HepG2 (cell line): ENCODE data around the gene PSD. TPM values are rescaled to one million over a fixed set of nuclear protein-coding genes. Genes with fewer than 3 reads are reported as not detected.

Experiments
- HMGXB3 ChIP-seq: sonication (generic); formaldehyde crosslinking; IDR thresholded peaks from 2 replicates; pipeline ENCODE4 v1.4.0; 2020; ENCODE audit warnings: missing genetic modification reagents, borderline replicate concordance
- HNF1A ChIP-seq, 2 experiments: sonication (generic) in 1 of 2; formaldehyde crosslinking in 1 of 2; IDR thresholded peaks; 2 replicates each; pipeline versions ENCODE4 v1.4.0 to v1.6.1; 2016 to 2020; ENCODE audit warnings: borderline replicate concordance in 1 of 2, low read depth in 1 of 2, mild to moderate bottlenecking in 1 of 2, missing genetic modification reagents in 1 of 2
- ISL2 ChIP-seq: sonication (generic); formaldehyde crosslinking; IDR thresholded peaks from 2 replicates; pipeline ENCODE4 v1.5.0; 2020; ENCODE audit warnings: missing genetic modification reagents
- KLF16 ChIP-seq, 2 experiments: sonication (generic) in 1 of 2; formaldehyde crosslinking in 1 of 2; IDR thresholded peaks; 2 replicates each; pipeline versions ENCODE4 v1.6.1 to v1.8.0; 2016 to 2023; ENCODE audit warnings: missing genetic modification reagents in 2 of 2, missing compliant biosample characterization in 1 of 2
- MBNL3 ChIP-seq: fragments of 250-450 bp; sonication (Bioruptor Pico); conservative IDR thresholded peaks from 2 replicates; pipeline ENCODE4 v1.8.0; 2022; ENCODE audit warnings: mild to moderate bottlenecking, inconsistent platforms
- MEIS1 ChIP-seq: sonication (generic); formaldehyde crosslinking; IDR thresholded peaks from 2 replicates; pipeline ENCODE4 v1.9.0; 2021; ENCODE audit warnings: mild to moderate bottlenecking, missing genetic modification reagents, moderate library complexity, borderline replicate concordance
- NCOA2 ChIP-seq: sonication (generic); formaldehyde crosslinking; IDR thresholded peaks from 2 replicates; pipeline ENCODE4 v1.8.0; 2022; ENCODE audit warnings: inconsistent platforms
- ZHX2 ChIP-seq, 2 experiments: sonication (generic) in 1 of 2; formaldehyde crosslinking in 1 of 2; IDR thresholded peaks; 2 replicates each; pipeline versions ENCODE4 v1.6.1 to v1.9.0; 2014 to 2022; ENCODE audit warnings: antibody characterized with exemption in 1 of 2, borderline replicate concordance in 1 of 2, inconsistent platforms in 1 of 2, low read depth in 1 of 2, missing genetic modification reagents in 1 of 2
- ZKSCAN8 ChIP-seq: IDR thresholded peaks from 2 replicates; pipeline ENCODE4 v1.6.1; 2016; ENCODE audit warnings: borderline replicate concordance, missing genetic modification reagents, missing compliant biosample characterization
- ZNF136 ChIP-seq: sonication (generic); formaldehyde crosslinking; IDR thresholded peaks from 2 replicates; pipeline ENCODE4 v1.8.1; 2022; ENCODE audit warnings: low read depth, mild to moderate bottlenecking, moderate library complexity, missing genetic modification reagents
- ZNF629 ChIP-seq: sonication (generic); formaldehyde crosslinking; conservative IDR thresholded peaks from 2 replicates; pipeline ENCODE4 v1.5.0; 2020; ENCODE audit warnings: missing genetic modification reagents
- ZNF713 ChIP-seq: sonication (generic); formaldehyde crosslinking; IDR thresholded peaks from 2 replicates; pipeline ENCODE4 v1.4.0; 2020; ENCODE audit warnings: mild to moderate bottlenecking, missing genetic modification reagents
- polyA plus RNA-seq, 8 experiments: library from polyadenylated mRNA; depleted of rRNA in 3 of 8; stranded (reverse) in 7 of 8; unstranded in 1 of 8; fragments of >200 nt; fragmentation: Illumina TruSeq in 4 of 8; extraction: Trizol in 4 of 8; gene quantifications; 2 replicates each; pipeline versions ENCODE4 v1.2.1 to v1.2.3, GENCODE V29; 2011 to 2016; ENCODE audit warnings: low read depth in 4 of 8, missing spikeins in 1 of 8, mixed read lengths in 1 of 8; ENCODE audit not compliant: insufficient read depth in 1 of 8
- total RNA-seq, 5 experiments: library from RNA; depleted of rRNA; stranded (reverse); fragments of >200 nt; fragmentation: Illumina TruSeq; extraction: Trizol; gene quantifications; 2 replicates each; pipeline ENCODE4 v1.2.3, GENCODE V29; 2016; ENCODE audit warnings: low read depth in 1 of 5

The PSD gene
- total and polyA plus RNA-seq, 2 of the 13 experiments (the other 11 are each of a cell fraction or from before 2014, with no cell fraction given) = 0.35 to 0.58 TPM

- no peak; the same call in 1 of the 2 replicates for TF ChIP-seq HMGXB3 (CRISPR knock-in tag)
- TF ChIP-seq ZNF136 = 0 out of 2 replicates have a peak, but pooled peaks have one; percentile 63
- peak in 1 of 2 experiments; percentile 88; a peak in 2 of 4 replicates for TF ChIP-seq KLF16 (CRISPR knock-in tag; IDR thresholded peaks at IDR 0.05)
- no peak for TF ChIP-seq MEIS1 (CRISPR knock-in tag)
- TF ChIP-seq ISL2 = peak; percentile 60; the same call in 1 of the 2 replicates
- no peak for TF ChIP-seq MBNL3 (CRISPR knock-in tag)
- peak; percentile 52; the same call in 1 of the 2 replicates for TF ChIP-seq HNF1A (IDR thresholded peaks at IDR 0.05; ENCODE audit: low read depth)
- TF ChIP-seq HNF1A (CRISPR knock-in tag; IDR thresholded peaks at IDR 0.05; ENCODE audit: borderline replicate concordance) = peak; percentile 44; the same call in 1 of the 2 replicates
- TF ChIP-seq NCOA2 (CRISPR knock-in tag) = 0 out of 2 replicates have a peak, but pooled peaks have one; percentile 37
- no peak for TF ChIP-seq ZKSCAN8
- peak; percentile 96 for TF ChIP-seq ZHX2 (IDR thresholded peaks at IDR 0.05; ENCODE audit: low read depth)
- TF ChIP-seq ZHX2 (CRISPR knock-in tag; IDR thresholded peaks at IDR 0.05; ENCODE audit: borderline replicate concordance) = no peak
- TF ChIP-seq ZNF629 (CRISPR knock-in tag) = no peak
- TF ChIP-seq ZNF713 = no peak
These were observed 13.8 kb upstream of the PSD start, which contains the start of gene CUEDC2 (continued) for GRCh38 chr10:102432162-102432950.
